Stimulated activated CD8-positive, alpha-beta memory T cell treated with anti-CD3 and anti-CD28 coated beads, Interleukin-4, amount 100 ng/mL, for 48 hours (primary cell): ENCODE data around the gene PIK3CD.
A peak's percentile ranks its signal among the peaks of the same experiment; 100 is the strongest.

Source experiments
- DNase-seq: peaks from one replicate; pipeline ENCODE4 v3.0.0-alpha.2; 2020

PIK3CD gene

GRCh38 chr1:9720785-9721605, 69.5 kb downstream of the PIK3CD start:
- DNase-seq: no peak

- DNase-seq: peak; percentile 91
Measured at GRCh38 chr1:9721606-9722377, 70.3 kb downstream of the PIK3CD start.

GRCh38 chr1:9722378-9722749, 70.8 kb downstream of the PIK3CD start:
- no peak for DNase-seq

- DNase-seq: no peak
Measured at GRCh38 chr1:9723068-9723805, 71.7 kb downstream of the PIK3CD start.

GRCh38 chr1:9723926-9724325, 72.4 kb downstream of the PIK3CD start:
- no peak for DNase-seq

- DNase-seq: peak; percentile 82
Measured at GRCh38 chr1:9724706-9725476, 73.4 kb downstream of the PIK3CD start.

- DNase-seq: no peak
Measured at GRCh38 chr1:9726406-9726805, 74.9 kb downstream of the PIK3CD start.

- no peak for DNase-seq
Measured at GRCh38 chr1:9726905-9727595, 75.5 kb downstream of the PIK3CD start.

- peak; percentile 84 for DNase-seq
Measured at GRCh38 chr1:9728451-9729295, 77.1 kb downstream of the PIK3CD start.

- DNase-seq: no peak
Measured at GRCh38 chr1:9729523-9729922, 78.0 kb downstream of the PIK3CD start.

- no peak for DNase-seq
Measured at GRCh38 chr1:9730096-9730901, 78.8 kb downstream of the PIK3CD start.

GRCh38 chr1:9731051-9731537, 79.6 kb downstream of the PIK3CD start:
- DNase-seq: no peak

GRCh38 chr1:9731561-9731960, 80.0 kb downstream of the PIK3CD start:
- DNase-seq: no peak

- DNase-seq: no peak
Measured at GRCh38 chr1:9732123-9732971, 80.8 kb downstream of the PIK3CD start.

- DNase-seq: no peak
Measured at GRCh38 chr1:9733160-9733789, 81.7 kb downstream of the PIK3CD start.

GRCh38 chr1:9735800-9736199, 84.3 kb downstream of the PIK3CD start:
- no peak for DNase-seq

- DNase-seq: no peak
Measured at GRCh38 chr1:9736241-9736640, 84.7 kb downstream of the PIK3CD start.

GRCh38 chr1:9737057-9737456, 85.5 kb downstream of the PIK3CD start:
- no peak for DNase-seq

- DNase-seq: no peak
Measured at GRCh38 chr1:9737671-9738070, 86.1 kb downstream of the PIK3CD start.
